ENCODE results near the gene PFKP.
"Not testable (repeated sequence)": the region's sequence is repeated elsewhere in the genome, so short reads cannot be mapped to it uniquely, and the experiment has no call there.

The PFKP gene

DNA sequence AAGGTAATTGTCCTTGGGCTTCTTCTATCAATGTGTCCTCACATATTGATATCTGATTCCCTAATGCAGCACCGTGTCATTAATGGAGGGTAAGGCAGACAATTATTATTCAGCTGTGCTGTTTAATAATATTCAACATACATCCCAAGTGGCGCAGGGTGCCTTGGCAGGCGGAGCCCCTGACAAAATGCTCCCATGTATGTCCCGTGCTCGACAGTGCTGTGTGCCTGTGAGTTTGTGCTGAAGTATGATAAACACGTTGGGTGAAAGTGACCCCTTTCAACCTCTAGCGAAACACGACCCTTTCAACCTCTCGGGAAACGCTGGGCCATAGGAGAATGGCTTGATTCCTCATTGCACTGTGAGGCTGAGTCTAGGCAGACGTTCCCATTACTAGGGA lies 31.3 kb downstream of the PFKP start:
- DNase-seq (ENCODE audit: low read depth in 2 of 2), result no peak

DNA sequence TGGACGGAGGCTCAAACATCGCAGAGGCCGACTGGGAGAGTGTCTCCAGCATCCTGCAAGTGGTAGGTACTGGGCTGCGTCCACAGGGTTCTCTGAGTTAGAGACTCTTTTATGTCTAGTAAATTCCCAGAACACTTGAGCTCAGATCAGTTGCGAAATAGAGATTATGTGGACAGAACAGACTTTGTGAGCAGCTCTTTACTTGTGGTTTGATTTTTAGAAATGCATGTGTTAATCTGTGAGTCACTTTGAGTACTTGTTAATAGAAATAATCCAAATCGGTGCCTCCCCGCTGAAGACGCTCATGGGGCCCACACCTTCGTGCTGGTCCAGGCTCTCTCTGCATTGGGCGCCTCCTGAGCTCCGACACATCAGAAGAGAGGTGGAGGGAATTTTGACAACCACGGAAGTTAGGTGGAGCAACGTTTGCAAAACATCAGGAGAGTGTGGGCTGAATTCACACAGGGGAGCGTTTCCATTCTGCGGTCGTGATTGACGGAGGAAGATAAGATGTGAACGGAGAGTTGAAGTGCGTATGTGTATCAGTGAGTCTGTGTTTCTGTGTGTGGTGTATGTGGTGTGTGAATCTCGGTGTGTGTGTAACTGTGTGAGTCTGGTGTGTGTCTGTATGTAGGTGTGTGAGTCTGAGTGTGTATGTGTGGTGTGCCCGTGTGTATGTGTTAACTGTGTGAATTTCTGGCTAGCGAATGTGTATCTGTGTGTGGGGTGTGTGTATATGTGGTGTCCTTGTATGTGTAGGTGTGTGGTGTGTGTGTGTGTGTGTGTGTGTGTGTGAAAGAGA lies 32.1 kb downstream of the PFKP start:
- no peak for DNase-seq (ENCODE audit: low read depth in 2 of 2)

DNA sequence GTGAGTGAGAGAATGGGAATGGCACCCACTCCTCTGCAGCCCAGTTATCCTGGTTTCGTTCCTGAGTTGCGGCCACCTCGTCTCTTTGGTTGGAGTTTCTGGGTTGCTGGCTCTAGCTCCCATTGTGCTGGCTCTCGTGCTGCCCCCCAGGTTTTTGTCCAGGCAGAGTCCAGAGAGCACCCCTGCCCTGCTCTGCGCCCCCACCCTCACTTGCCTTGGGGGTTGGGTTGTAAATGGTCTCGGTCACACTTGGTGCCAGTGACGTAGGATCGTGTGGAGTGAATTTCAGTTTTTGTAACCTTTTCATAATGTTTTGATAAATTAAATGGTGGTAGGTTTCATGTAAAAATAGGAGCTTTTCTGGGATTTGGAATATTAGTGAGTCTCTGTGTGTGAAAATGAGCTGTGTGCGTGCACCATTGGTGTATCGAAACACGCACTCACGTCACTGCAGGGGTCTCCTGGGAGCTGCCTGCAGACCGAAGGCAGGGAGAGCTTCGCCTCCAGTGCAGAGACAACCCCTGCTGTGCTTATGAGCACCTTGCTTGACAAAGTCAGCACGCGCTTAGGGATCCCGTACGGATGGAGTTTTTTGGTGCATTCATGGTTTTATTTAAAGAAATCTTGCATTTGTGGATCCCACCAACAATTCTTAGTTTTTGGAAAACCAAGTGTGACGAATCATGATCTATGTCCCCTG lies 32.9 kb downstream of the PFKP start:
- no peak for DNase-seq (ENCODE audit: low read depth in 2 of 2)

GRCh38 chr10:3100856-3101640 lies 33.7 kb downstream of the PFKP start:
- no peak for DNase-seq (ENCODE audit: low read depth in 2 of 2)

DNA sequence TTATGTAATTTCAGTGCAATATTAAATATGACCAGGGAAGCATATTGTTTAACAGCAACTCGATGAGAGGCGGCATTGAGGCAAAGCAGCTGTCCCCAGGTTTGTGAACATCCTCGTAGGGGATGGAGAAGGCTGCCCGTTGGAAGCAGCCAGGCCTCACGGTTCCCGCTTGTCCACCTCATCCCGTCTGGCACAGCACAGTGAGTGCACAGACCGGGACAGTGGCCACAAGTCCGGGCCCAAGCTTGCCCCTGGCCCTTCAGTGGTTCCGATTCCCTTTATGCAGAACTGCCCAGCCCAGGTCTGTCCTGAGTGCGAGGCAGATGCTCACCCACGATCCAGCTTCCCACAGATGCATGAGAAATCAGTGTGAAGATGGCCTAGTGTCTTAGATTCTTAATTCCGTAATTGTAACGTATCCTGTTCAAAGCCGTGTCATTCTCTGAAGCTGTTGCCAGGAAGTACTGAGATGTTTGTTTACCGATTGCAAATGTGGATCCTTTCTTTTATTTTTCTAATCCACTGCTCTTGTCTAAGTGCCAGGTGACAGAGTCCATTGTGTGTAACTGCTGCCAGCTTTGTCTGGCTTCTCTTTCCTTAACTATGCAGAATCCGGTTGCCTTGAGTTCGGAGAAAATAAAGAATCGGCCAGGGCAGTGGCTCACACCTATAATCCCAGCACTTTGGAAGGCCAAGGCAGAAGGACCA lies 35.5 kb downstream of the PFKP start:
- DNase-seq (ENCODE audit: low read depth in 2 of 2), result no peak

GRCh38 chr10:3103646-3104045 lies 36.3 kb downstream of the PFKP start:
- no peak for DNase-seq (ENCODE audit: low read depth in 2 of 2)

- DNase-seq (ENCODE audit: low read depth in 2 of 2), result no peak
These were observed 37.0 kb downstream of the PFKP start for GRCh38 chr10:3104251-3104918.

DNA sequence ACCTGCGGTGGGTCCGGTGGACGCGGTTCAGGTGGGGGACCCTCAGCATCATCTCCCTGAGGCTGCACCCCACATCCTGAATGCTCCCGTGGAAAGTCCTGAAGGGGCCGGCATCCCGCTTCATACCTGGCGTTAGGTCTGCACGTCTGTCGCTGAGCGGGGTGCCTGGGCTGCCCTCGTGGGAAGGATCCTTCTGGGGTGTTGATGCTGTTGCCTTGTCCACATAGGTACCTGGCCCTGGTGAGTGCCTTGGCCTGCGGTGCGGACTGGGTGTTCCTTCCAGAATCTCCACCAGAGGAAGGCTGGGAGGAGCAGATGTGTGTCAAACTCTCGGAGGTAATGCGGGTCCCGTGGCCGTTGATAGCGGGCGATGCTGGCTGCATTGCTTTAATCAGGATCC lies 37.8 kb downstream of the PFKP start:
- no peak for DNase-seq (ENCODE audit: low read depth in 2 of 2)

DNA sequence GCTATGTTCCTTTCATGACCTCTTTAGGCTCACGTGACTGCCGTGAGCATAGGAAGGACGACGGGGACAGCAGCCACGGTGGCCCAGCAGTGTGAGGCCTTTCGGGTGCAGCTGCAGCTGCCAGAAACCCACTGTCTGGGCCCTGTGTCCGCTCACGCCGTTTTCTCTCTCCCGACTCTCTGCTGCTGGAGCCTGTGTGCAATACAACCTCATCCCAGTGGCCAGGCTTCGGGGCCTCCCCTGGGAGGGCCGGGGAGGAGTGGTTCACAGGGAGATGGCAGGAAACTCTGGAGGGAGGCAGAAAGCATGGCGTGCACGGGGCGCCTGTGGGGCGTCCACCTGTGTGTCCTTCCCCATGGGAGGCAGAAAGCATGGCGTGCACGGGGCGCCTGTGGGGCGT lies 38.6 kb downstream of the PFKP start:
- no peak for DNase-seq (ENCODE audit: low read depth in 2 of 2)

DNA sequence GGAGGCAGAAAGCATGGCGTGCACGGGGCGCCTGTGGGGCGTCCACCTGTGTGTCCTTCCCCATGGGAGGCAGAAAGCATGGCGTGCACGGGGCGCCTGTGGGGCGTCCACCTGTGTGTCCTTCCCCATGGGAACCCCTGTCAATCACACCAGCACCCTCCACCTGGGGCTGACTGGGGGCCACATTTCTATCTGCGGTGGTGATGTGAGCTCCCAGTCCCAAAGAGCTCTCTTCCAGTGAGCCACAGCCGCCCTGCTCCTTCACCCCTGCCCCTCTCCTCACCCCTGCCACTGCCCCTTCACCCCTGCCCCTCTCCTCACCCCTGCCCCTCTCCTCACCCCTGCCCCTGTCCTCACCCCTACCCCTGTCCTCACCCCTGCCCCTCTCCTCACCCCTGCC lies 39.0 kb downstream of the PFKP start:
- DNase-seq (ENCODE audit: low read depth in 2 of 2), result not testable (repeated sequence)

- DNase-seq (ENCODE audit: low read depth in 2 of 2), result no peak
These were observed 39.6 kb downstream of the PFKP start for GRCh38 chr10:3106928-3107425.

DNA sequence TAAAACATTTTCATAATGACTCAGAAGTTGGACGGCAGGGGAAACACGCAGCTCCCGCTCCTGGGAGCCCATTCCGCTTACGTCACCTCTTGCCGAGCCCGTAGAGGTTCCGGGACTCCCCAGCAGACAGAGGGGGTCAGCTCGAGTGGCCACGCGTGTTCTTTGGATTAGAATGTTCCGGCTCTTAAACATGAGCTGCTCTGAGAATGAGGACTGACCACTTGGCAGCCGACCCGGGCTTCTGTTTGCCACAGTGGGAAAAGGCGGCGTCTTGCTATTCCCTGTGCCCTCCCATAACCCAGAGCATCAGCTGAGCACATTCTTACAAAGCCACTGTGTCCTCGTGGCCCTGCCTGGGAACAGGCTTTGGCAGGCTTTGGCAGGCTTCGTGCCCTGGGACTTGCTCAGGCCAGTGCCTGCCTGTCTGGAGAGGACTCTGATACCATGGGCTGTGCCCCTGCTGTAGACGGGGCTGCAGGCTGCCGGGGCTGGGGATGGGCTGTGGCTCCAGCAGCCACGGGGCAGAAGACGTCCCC lies 40.1 kb downstream of the PFKP start:
- DNase-seq (ENCODE audit: low read depth in 2 of 2), result no peak

GRCh38 chr10:3108033-3108432 lies 40.7 kb downstream of the PFKP start:
- no peak for DNase-seq (ENCODE audit: low read depth in 2 of 2)

GRCh38 chr10:3108575-3109105 lies 41.3 kb downstream of the PFKP start:
- DNase-seq (ENCODE audit: low read depth in 2 of 2), result no peak

DNA sequence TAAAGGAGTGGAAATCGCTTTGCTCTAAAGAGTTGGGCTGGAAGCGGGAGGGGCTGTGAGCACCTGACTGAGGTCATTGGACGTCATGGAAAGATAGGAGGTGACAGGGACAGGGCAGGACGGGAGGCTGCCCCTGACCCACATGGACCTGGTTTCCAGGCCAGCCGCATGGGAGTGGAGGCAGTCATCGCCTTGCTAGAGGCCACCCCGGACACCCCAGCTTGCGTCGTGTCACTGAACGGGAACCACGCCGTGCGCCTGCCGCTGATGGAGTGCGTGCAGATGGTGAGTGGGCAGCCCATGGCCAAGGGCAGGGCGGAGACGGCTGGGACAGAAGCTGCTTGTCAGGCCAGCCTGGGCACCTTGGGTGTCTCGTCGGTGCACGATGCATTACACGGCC lies 41.8 kb downstream of the PFKP start:
- no peak for DNase-seq (ENCODE audit: low read depth in 2 of 2)

GRCh38 chr10:3109633-3110032 lies 42.3 kb downstream of the PFKP start:
- no peak for DNase-seq (ENCODE audit: low read depth in 2 of 2)

DNA sequence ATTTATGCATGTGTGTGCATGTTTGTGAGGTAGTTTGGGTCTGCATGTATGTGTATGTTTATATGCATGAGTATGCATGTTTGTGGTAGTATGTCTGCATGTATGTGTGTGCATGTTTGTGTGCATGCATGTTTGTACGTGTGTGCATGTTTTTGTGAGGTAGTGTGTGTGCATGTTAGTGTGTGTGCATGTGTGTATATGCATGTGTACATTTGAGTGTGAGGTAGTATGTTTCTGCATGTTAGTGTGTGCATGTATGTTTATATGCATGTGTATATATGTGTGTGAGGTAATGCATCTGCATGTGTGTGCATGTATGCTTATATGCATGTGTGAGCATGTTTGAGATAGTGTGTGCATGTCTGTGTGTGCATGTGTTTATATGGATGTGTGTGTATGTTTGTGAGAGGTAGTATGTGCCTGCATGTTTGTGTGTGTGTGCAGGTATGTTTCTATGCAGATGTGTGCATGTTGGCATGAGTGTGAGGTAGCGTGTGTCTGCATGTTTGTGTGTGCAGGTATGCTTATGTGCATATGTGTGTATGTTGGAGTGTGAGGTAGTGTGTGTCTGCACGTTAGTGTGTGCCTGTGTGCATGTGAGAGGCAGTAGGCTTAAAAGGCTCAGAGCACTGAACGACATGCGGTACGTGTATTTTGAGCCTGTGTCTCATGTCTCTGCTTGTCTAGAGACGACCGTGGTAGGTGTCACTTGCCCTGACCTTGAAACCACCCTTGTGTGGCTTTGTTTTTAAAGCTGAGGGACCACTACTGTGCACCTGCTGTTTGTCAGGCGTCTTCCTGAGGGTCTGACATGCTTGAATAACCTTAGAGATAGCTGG lies 43.7 kb downstream of the PFKP start:
- DNase-seq (ENCODE audit: low read depth in 2 of 2), result no peak

DNA sequence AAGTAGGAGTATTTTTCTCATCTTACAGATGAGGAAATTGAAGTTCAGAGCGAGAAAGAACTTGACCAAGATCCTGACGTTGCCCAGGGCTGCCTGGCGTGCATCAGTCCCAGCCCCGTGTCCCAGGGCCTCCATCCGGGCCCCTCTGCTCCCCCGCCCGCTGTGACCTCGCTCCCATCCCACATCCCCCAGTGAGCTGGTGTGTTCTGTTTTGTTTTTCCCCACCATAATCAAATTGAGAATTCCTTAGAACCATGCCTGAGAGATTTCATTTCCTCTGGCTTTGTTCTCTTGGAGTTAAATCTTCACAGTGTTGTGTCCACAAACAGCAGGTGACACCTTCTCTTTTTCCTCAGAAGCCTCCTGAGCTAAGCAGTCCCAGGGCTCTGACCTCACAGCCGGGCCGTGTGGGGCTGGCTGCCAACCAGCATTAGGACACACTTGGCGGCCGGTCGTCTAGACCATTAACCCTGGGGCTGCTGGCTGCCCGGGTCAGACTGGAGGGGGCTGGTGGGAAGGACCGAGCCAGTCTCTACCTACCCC lies 44.3 kb downstream of the PFKP start:
- no peak for DNase-seq (ENCODE audit: low read depth in 2 of 2)

- DNase-seq (ENCODE audit: low read depth in 2 of 2), result no peak
These were observed 46.0 kb downstream of the PFKP start for GRCh38 chr10:3113343-3113720.

- DNase-seq (ENCODE audit: low read depth in 2 of 2), result no peak
These were observed 48.3 kb downstream of the PFKP start for GRCh38 chr10:3115685-3116084.
